IPS-NIHi11 (cell line): ENCODE data around the gene CATSPERD.
"Not testable (repeated sequence)": the region's sequence is repeated elsewhere in the genome, so short reads cannot be mapped to it uniquely, and the experiment has no call there.

Experiments used
- DNase-seq: peaks from one replicate; pipeline ENCODE4 v3.0.0; 2012; ENCODE audit warnings: mixed read lengths, low spot score

Gene CATSPERD

GRCh38 chr19:5698635-5699422, 21.6 kb upstream of the CATSPERD start:
- peak; percentile 17 for DNase-seq

- DNase-seq = peak; percentile 5
Measured at GRCh38 chr19:5700455-5701092, 19.9 kb upstream of the CATSPERD start.

DNA sequence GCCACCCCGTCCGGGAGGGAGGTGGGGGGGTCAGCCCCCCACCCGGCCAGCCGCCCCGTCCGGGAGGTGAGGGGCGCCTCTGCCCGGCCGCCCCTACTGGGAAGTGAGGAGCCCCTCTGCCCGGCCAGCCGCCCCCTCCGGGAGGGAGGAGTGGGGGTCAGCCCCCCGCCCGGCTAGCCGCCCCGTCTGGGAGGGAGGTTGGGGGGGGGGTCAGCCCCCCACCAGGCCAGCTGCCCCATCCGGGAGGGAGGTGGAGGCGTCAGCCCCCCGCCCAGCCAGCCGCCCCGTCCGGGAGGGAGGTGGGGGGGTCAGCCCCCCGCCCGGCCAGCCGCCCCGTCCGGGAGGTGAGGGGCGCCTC, 18.4 kb upstream of the CATSPERD start:
- not testable (repeated sequence) for DNase-seq

- DNase-seq = peak; percentile 8
Measured at GRCh38 chr19:5703819-5704818, 16.3 kb upstream of the CATSPERD start.

GRCh38 chr19:5705552-5705951, 14.9 kb upstream of the CATSPERD start:
- peak; percentile 4 for DNase-seq

- DNase-seq = no peak
Measured at GRCh38 chr19:5706876-5707573, 13.4 kb upstream of the CATSPERD start.

GRCh38 chr19:5707576-5708575, 12.6 kb upstream of the CATSPERD start:
- DNase-seq = no peak

DNA sequence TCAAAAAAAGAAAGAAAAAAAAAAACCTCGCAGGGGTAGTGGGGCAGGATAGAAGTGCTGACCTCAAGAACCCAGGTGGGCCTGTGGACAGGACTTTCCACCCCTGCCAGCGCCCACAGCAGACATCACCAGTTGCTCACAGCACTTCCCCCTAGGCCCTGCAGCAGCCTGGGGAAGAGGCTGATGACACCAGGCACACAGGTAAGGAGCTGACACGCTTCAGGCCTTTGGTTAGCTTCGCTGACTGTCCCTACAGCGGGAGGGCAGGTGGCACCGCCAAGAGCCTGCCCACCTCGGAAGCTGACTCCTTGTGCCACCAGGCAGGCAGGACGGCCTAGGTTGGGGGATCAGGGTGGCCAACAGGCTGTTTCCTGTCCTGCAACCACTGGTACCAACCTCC, 9.4 kb upstream of the CATSPERD start:
- no peak for DNase-seq

- DNase-seq = no peak
Measured at GRCh38 chr19:5711713-5712161, 8.7 kb upstream of the CATSPERD start.

- DNase-seq = no peak
Measured at GRCh38 chr19:5713228-5713627, 7.2 kb upstream of the CATSPERD start.

DNA sequence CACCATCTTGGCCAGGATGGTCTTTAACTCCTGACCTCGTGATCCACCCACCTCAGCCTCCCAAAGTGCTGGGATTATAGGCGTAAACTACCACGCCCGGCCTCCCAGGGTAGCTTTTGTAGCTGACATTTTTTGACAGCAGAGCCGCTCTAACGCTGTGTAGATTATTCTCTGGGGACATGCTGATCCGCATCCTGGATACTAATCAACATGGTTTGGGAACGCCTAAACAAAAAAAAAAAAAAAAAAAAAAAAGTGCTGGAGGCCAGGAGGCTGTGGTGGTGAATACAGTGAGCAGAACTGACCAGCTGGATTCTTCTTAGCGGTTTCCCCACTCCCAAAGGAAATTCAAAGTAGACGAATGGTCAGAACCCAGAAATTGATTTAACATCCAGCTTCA, 5.6 kb upstream of the CATSPERD start:
- no peak for DNase-seq

GRCh38 chr19:5717215-5717935, 3.1 kb upstream of the CATSPERD start:
- no peak for DNase-seq

GRCh38 chr19:5718037-5718578, 2.3 kb upstream of the CATSPERD start:
- DNase-seq = no peak

DNA sequence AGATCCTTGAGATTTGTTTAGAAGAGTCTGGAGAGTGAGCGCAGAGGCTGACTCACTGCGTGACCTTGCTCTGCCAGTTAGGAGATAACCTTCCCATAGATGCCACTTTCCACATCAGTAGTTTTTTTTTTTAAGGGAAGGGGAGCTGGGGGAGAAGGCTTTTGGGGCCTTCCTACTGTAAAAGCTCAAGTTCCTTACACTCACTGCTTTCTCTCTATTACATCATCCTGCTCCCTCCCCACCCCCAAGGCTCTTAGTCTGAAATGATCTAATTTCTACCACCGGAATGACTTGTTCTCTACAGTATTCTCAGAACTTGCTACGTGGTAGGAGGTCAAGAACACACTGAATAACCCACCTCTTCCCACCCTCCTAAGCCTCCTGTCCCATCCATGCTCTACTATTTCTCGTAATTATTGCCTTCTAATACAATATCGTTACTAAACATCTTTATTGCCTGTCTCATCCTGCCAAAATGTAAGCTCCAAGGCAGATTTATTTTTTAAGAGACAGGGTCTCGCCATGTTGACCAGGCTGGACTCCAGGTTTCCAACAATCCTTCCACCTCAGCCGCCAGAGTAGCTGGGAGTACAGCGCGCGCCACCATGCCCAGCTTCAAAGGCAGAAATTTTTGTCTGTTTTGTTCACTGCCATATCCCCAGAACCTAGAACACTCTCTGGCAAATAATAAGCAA, 1.7 kb upstream of the CATSPERD start:
- DNase-seq = no peak

GRCh38 chr19:5719274-5719960, 1.0 kb upstream of the CATSPERD start:
- DNase-seq = no peak

GRCh38 chr19:5727453-5728050, 7.1 kb downstream of the CATSPERD start:
- DNase-seq = no peak

- not testable (repeated sequence) for DNase-seq
Measured at GRCh38 chr19:5733172-5733571, 12.7 kb downstream of the CATSPERD start.

GRCh38 chr19:5738423-5738822, 18.0 kb downstream of the CATSPERD start:
- no peak for DNase-seq
